GM10266 (cell line): ENCODE measurements around the gene KANK4.

Experiments used
- DNase-seq: peaks from one replicate; pipeline ENCODE4 v3.0.0; 2012; ENCODE audit errors: extremely low spot score
- CTCF ChIP-seq: IDR thresholded peaks from 2 replicates; pipeline ENCODE4 v1.5.1; 2012; ENCODE audit warnings: mild to moderate bottlenecking, low read depth; ENCODE audit not compliant: control insufficient read depth, insufficient read depth; ENCODE audit errors: missing control alignments

Gene KANK4

GRCh38 chr1:62294261-62294660, 25.0 kb downstream of the KANK4 start:
- TF ChIP-seq CTCF = no peak
- DNase-seq = no peak

- TF ChIP-seq CTCF = no peak
- no peak for DNase-seq
Measured at GRCh38 chr1:62288662-62289061, 30.6 kb downstream of the KANK4 start.

DNA sequence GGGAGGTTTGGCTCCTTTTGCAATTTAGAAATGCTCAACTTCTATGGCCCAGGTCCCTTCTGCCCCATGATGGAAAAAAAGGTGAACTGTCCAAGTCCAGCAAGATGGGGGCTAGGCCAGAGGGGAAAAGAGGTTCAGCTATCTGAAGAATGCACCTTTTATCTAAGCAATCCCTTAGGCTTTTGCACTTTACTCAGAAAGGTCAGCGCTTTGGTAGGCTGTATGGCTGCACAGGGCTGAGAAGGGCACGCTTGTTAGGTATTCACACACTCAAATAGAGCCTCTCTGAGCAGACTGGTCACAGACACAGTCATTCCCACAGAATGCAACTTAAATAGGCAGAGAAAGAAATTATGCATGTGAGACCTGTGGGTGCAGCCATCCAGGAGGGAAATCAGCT, 31.0 kb downstream of the KANK4 start:
- no peak for TF ChIP-seq CTCF
- DNase-seq = no peak

DNA sequence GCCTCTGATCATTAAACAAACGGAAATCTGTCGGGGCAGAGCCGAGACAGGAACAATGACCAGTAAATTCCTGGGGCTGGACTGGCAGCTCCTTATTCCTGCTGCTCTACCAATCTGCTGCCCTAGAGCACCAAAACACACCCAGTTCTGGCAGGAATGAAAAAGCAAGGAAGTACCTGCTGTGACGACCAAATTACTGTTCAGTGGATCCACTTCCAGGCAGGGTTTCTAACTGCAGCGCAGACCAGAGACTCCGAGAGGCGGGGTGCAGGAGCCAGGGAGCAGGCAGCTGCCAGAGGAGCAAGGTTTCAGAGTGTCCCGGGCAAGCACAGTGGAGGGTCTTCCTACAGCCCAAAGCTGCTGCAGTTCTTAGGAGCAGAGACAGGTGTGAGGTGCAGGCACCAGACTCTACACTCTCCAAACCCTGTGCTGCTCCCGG, 32.4 kb downstream of the KANK4 start:
- no peak for TF ChIP-seq CTCF
- no peak for DNase-seq

DNA sequence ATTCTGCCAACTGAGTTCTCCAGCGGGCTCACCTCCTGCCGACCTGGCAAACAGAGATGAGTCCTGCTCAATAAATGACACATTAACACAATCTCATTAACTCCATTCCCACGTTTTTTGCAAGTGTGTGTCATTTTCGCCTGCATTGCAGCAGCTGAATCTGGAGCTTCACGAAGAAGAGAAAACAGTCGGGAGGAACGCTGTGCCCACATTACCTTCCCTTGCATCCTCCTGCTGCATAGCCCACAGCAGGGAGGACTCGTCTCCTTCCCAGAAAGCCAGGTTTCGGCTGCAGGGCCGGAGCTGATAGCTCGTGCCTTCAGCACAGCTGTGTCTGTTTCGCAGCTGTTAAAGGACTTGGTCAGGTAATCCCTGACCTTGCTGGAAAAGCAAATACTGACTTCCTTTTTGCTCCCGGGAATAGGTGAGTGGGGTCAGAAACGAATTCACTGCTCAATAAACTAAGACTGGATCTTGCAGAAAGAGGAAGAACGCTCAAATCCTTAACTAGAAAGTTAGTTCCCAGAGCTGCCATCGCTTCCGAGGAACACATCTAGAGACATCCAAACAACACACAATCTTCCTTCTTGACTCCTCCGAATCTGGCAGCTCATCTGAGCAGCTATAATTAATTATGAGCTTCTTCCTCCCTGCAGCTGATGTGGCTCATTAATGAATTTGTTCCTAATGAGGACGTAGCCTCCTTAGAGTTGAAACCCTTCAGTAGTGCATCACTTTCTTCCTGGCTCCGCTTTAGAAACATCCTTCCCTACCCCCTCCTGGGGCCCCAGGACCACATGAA, 33.0 kb downstream of the KANK4 start:
- no peak for TF ChIP-seq CTCF
- DNase-seq = no peak

DNA sequence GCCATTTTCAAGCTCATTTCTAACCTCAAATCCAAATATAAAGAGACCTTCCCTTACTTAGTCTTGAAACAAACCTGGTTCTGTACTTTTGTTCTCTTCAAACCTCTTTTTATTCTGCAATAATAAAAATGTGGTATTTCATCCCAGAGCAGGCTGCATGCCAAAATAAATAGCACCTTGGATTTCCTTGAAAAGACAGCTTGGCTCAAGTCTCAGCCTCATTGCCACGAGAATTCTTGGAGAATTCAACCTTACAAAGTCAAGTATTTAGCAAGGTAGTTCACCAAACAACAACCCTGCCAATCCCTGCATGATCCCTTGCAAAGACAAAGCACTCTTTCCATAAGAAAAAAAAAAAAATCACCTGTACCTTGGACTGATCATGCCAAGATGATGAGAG, 33.8 kb downstream of the KANK4 start:
- no peak for DNase-seq
- TF ChIP-seq CTCF = no peak

- no peak for DNase-seq
Measured at GRCh38 chr1:62283986-62284385, 35.2 kb downstream of the KANK4 start.

More at GRCh38 chr1:62283986-62284385, 35.2 kb downstream of the KANK4 start:
- no peak for TF ChIP-seq CTCF
